ENCODE results near the gene PTPN4.

- TF ChIP-seq, protein P1, sequence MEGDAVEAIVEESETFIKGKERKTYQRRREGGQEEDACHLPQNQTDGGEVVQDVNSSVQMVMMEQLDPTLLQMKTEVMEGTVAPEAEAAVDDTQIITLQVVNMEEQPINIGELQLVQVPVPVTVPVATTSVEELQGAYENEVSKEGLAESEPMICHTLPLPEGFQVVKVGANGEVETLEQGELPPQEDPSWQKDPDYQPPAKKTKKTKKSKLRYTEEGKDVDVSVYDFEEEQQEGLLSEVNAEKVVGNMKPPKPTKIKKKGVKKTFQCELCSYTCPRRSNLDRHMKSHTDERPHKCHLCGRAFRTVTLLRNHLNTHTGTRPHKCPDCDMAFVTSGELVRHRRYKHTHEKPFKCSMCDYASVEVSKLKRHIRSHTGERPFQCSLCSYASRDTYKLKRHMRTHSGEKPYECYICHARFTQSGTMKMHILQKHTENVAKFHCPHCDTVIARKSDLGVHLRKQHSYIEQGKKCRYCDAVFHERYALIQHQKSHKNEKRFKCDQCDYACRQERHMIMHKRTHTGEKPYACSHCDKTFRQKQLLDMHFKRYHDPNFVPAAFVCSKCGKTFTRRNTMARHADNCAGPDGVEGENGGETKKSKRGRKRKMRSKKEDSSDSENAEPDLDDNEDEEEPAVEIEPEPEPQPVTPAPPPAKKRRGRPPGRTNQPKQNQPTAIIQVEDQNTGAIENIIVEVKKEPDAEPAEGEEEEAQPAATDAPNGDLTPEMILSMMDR (IDR thresholded peaks at IDR 0.05): peak in 2 of 12 donors; percentile 15 to 20
- peak; percentile 49 to 84 for TF ChIP-seq POLR2A (IDR thresholded peaks at IDR 0.05)
Measured at GRCh38 chr2:120012771-120013596, 253.3 kb downstream of the PTPN4 start, which contains the start of gene EPB41L5.
